ENCODE results near the gene ZNHIT1. TPM values are rescaled to one million over a fixed set of nuclear protein-coding genes. Genes with fewer than 3 reads are reported as not detected.
"Not testable (repeated sequence)": the region's sequence is repeated elsewhere in the genome, so short reads cannot be mapped to it uniquely, and the experiment has no call there.

Gene ZNHIT1
- total and polyA plus RNA-seq, 8 donors, result 25.7 to 92.3 (median 35.5) TPM

DNA sequence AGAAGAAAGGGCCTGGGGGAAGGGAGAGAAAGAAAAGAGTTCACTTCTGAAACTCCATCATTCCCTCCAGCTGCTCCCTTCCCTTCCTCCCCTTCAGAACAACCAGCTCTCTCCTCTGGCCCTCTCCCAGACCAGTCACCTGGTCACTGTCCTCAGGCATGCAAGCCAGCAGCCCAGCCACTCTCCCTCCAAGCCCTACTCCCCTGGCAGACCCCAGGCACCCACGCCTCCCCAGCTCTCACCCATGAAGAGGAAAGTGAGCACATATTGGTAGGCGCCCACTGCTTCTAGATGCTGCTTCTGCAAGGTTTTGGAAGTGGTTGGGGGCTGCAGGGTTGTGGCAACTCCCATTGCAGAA, 17.5 kb upstream of the ZNHIT1 start:
- ATAC-seq (no peak), DNase-seq (no peak), FAIRE-seq (no peak)
- WGBS, 2 donors, result 89% methylated on average over 2 of the region's 2 CpGs
- TF ChIP-seq, protein P1, sequence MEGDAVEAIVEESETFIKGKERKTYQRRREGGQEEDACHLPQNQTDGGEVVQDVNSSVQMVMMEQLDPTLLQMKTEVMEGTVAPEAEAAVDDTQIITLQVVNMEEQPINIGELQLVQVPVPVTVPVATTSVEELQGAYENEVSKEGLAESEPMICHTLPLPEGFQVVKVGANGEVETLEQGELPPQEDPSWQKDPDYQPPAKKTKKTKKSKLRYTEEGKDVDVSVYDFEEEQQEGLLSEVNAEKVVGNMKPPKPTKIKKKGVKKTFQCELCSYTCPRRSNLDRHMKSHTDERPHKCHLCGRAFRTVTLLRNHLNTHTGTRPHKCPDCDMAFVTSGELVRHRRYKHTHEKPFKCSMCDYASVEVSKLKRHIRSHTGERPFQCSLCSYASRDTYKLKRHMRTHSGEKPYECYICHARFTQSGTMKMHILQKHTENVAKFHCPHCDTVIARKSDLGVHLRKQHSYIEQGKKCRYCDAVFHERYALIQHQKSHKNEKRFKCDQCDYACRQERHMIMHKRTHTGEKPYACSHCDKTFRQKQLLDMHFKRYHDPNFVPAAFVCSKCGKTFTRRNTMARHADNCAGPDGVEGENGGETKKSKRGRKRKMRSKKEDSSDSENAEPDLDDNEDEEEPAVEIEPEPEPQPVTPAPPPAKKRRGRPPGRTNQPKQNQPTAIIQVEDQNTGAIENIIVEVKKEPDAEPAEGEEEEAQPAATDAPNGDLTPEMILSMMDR (IDR thresholded peaks at IDR 0.05), result no peak
- Histone ChIP-seq H3K4me3 (no peak overlapping the region), H3K9me3 (no peaks in the 10 kb centered on the region), H3K4me1 (peaks cover 0 to 3% (median 0%) of the 10 kb centered on the region in 3 donors), H3K27me3 (peaks cover 0 to 2% (median 0%) of the 10 kb centered on the region in 4 donors), H3K36me3 (no peaks in the 10 kb centered on the region), H3K27ac (no peak overlapping the region)
- intact Hi-C loops (cut with DNase I), result no loop called here

DNA sequence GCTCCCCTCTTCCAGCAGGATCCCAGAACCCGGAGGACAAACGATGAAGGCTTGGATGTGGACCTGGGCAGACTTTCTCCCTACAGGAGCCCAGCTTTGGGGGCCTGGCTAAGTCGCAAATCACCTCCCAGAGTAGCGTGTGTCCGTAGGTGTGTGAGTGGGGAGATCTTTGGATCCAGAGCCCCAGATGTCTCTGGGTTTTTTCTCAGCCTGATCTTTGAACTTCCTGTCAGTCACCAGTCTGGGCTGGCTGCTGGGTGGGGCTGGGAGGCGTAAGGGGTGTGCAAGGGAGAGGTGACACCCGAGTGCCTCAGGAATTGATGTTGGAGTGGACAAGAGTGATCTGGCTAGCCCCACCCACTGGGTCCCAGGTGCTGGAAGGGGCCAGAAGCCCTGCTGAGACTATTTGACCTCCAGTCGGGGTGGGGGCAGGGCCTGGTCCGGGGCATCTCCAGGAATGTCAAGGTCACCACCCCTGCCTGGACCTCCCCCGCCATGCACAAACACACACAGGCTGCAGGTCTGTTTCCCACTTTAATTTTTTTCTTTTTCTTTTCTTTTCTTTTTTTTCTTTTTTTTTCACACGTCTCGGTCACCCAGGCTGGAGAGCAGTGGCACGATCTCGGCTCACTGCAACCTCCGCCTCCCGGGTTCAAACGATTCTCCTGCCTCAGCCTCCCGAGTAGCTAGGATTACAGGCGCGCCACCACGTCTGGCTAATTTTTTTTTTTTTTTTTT, 16.9 kb upstream of the ZNHIT1 start, which contains the start of gene MOGAT3:
Gene MOGAT3 (minus strand): TSS at position 175 of the 738 bp plus-strand sequence. CDS start 182 bp downstream, outside the sequence.
- FAIRE-seq (no peak), DNase-seq (no peak), ATAC-seq (peak in 3 of 4 donors; percentile 21 to 48 (median 22))
- 29 to 33% methylated on average over 9 to 21 of the region's 21 CpGs for WGBS, 2 donors
- H3K4me3 ChIP-seq, result peak within 1 kb of the TSS in 2 of 4 donors; percentile 18 to 39
- TF ChIP-seq, protein P1 (IDR thresholded peaks at IDR 0.05), result no peak
- peaks cover 0 to 3% (median 0%) of the 10 kb centered on the region in 3 donors for H3K4me1 ChIP-seq
- intact Hi-C loops (cut with DNase I), result no loop called here
- peaks cover 0 to 2% (median 0%) of the 10 kb centered on the region in 4 donors for H3K27me3 ChIP-seq
- H3K36me3 ChIP-seq, result no peaks in the 10 kb centered on the region
- no peaks in the 10 kb centered on the region for H3K9me3 ChIP-seq
- no peak within 1 kb of the TSS for H3K27ac ChIP-seq

DNA sequence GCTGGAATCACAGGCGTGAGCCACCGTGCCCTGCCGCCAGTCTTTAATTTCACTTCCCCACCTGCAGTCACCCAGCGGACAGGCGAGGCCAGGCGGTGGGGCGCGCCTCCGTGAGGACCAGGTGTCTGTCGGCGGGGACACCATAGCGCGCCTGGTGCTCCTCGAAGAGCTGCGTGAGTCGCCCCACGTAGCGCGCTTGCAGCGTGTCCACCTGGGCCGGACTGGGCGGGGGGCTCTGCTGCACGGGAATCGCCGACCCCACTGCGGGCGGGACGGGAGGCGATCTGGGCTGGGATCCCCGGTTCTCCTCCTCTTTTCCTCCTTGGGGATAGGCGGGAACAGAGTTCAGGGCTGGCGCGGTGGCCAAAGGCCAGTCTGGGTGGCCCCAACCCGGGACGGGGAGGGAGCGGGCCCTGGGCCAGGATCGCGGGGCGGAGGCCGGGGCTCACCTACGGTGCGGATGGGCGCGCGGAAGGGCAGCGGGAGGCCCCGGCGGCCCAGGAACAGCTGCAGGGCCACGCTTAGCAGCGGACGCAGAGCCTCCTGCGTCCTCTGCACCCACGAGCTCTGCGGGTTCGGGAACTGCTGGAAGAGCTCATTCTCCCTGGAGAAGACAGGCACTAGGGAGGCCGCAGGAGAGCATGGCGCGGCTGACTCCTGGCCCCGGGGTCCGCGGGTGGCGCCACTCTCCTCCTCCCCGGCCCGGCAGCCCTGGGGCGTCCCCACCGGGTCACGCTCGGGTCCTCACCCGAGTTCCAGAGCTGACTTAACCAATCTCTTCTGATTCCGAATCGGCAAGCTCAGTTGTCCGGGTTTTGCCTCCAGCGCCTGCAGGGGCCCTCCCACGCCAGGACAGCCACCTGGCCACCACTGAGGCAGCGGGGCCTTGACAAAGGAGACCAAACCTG, 16.0 kb upstream of the ZNHIT1 start:
- TF ChIP-seq, protein P1 (IDR thresholded peaks at IDR 0.05), result no peak
- no peak for FAIRE-seq
- intact Hi-C loops (cut with DNase I), result no loop called here
- H3K27ac ChIP-seq, result no peak overlapping the region
- H3K9me3 ChIP-seq, result no peaks in the 10 kb centered on the region
- no peaks in the 10 kb centered on the region for H3K36me3 ChIP-seq
- peaks cover 0 to 2% (median 0%) of the 10 kb centered on the region in 4 donors for H3K27me3 ChIP-seq
- 11 to 17% methylated on average over 58 to 75 of the region's 75 CpGs for WGBS, 2 donors
- peak in 1 of 6 donors; percentile 70 for DNase-seq
- peak; percentile 60 to 84 (median 70) for ATAC-seq
- peak overlapping the region in 2 of 4 donors; percentile 18 to 39 for H3K4me3 ChIP-seq
- H3K4me1 ChIP-seq, result peaks cover 0 to 3% (median 0%) of the 10 kb centered on the region in 3 donors

DNA sequence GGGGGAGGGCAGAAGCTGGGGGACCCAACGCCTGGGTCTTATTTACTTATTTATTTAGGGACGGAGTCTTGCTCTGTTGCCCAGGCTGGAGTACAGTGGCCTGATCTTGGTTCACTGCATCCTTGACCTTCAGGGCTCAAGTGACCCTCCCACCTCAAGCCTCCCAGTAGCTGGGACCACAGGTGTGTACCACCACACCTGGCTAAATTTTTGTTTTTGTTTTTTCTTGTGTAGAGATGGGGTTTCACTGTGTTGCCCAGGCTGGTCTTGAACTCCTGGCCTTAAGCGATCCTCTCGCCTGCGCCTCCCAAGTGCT, 15.4 kb upstream of the ZNHIT1 start:
- TF ChIP-seq, protein P1 (IDR thresholded peaks at IDR 0.05), result no peak
- intact Hi-C loops (cut with DNase I), result no loop called here
- no peak for ATAC-seq
- H3K36me3 ChIP-seq, result no peaks in the 10 kb centered on the region
- no peak overlapping the region for H3K4me3 ChIP-seq
- H3K27ac ChIP-seq, result no peak overlapping the region
- H3K9me3 ChIP-seq, result no peaks in the 10 kb centered on the region
- no peak for DNase-seq
- 81 to 83% methylated on average over 5 of the region's 5 CpGs for WGBS, 2 donors
- FAIRE-seq, result no peak
- H3K27me3 ChIP-seq, result peaks cover 0 to 2% (median 0%) of the 10 kb centered on the region in 4 donors
- peaks cover 0 to 3% (median 0%) of the 10 kb centered on the region in 3 donors for H3K4me1 ChIP-seq

DNA sequence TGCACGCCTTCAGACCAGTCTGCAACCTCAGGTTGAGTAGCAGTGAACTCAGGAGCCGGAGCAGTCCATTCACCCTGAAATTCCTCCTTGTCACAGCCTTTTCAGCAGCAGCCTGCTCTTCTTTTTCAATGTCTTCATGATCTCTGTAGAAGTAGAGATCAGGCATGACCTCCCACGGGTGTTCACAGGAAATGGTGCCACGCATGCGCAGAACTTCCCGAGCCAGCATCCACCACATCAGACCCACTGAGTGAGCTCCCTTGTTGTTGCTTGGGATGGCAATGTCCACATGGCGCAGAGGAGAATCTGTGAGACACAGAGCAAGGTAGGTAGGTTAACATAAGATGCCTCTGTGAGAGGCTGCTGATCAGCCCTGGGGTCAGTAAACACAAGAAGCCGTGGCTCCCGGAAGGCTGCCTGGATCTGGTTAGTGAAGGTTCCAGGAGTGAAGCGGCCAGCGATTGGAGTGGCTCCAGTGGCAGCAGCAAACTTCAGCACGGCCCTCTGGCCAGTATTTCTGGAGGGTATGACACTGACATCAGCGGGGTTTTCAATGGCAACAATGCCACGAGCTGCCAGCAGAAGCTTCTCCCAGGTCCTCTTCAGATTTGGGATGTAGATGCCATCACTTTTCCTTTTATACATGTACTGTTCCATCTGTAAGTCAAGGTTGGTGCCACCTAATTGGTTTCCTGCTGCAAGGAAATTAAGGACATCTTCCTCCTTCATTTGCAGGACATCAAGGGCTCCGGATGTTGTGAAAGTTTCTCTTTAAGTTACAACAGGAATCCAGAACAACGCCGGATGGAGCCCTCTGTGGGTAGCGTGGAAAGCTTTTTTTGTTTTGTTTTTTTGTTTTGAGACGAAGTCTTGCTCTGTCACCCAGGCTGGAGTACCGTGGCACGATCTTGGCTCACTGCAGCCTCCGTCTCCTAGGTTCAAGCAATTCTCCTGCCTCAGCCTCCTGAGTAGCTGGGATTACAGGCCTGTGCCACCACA, 13.9 kb upstream of the ZNHIT1 start:
- DNase-seq; H3K27me3 ChIP-seq; H3K9me3 ChIP-seq; ATAC-seq; intact Hi-C loops (cut with DNase I); H3K36me3 ChIP-seq; H3K4me1 ChIP-seq; H3K27ac ChIP-seq; H3K4me3 ChIP-seq; FAIRE-seq: not testable (repeated sequence)
- 61 to 68% methylated on average over 22 of the region's 22 CpGs for WGBS, 2 donors

Data from pancreas (tissue), 10 donors.